GM21723 (cell line): ENCODE measurements around the gene TDRD9.

Experiments
- ATAC-seq: cut with Tn5 transposase; IDR thresholded peaks from one replicate; pipeline ENCODE4 v1.9.1; 2021; ENCODE audit warnings: mild to moderate bottlenecking, moderate library complexity; ENCODE audit not compliant: unreplicated experiment

TDRD9 gene

DNA sequence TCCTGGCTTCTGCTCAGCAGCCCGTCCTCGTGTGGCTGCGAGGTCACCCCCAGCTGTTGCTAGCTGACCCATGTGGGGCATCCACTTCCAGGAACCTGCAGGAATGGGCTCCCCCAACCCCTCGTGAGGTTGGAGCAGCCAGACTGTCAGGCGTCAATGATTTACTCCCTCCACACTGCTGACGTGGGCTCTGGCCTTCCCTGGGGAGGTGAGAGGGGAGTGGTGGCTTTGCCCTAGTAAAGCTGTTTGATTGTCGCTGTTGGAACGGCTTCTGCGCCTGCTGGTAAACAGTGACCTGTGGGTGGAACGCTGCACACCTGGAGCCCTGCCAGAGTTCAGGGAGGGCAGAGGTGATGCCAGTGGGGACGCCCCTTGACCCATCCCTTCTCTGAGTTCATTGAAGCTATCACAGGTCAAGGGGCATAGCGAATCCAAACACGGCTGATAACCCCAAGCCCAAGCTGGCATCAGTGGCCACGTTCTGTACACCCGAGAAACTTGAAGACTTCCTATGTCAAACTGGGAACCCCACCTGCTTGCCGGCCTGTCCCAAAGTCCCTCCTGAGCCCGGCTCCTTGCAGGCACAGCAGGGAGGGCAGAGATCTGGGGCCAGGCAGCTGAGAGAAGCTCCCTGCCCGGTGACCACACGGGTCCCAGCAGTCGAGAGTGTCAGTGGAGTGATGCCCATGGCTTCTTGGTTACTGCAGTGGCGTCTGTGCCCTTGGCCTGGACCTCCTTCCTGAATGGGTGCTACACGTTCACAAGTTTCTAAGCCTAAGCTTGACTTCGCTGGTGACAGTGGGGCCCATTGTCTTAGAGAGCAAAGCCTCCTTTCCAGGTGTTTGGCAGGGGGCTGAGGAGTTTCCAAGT lies 160.0 kb downstream of the TDRD9 start:
- no peak for ATAC-seq

DNA sequence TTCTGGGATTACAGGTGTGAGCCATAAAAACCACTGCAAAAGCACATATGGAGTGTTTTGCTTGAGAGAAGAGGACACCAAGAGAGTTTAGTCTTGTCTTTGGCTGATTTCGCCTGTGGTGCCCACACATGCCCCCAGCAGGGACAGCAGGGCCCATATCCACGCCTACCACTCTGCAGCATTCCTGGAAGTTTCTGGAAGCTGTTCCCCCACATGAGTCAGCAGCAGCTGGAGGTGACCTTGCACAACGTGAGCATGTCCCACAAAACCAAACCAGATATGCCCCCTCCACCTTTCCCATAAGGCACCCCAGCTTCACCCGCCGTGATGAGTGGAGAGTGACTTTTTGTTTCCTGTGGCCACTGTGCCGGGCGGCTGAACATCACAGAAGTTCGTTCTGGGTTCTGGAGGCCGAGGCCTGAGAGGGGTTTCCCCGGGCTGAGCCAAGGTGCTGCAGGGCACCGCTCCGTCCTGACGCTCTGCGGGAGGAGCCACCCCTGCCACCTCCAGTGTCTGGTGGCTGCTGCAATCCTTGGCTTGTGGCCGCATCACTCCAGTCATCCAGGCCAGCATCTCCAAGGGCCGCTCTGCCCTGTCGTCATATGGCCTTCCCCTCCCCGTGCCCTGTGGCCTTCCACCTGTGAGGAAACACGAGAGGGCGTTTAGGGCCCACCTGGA lies 162.0 kb downstream of the TDRD9 start:
- no peak for ATAC-seq

DNA sequence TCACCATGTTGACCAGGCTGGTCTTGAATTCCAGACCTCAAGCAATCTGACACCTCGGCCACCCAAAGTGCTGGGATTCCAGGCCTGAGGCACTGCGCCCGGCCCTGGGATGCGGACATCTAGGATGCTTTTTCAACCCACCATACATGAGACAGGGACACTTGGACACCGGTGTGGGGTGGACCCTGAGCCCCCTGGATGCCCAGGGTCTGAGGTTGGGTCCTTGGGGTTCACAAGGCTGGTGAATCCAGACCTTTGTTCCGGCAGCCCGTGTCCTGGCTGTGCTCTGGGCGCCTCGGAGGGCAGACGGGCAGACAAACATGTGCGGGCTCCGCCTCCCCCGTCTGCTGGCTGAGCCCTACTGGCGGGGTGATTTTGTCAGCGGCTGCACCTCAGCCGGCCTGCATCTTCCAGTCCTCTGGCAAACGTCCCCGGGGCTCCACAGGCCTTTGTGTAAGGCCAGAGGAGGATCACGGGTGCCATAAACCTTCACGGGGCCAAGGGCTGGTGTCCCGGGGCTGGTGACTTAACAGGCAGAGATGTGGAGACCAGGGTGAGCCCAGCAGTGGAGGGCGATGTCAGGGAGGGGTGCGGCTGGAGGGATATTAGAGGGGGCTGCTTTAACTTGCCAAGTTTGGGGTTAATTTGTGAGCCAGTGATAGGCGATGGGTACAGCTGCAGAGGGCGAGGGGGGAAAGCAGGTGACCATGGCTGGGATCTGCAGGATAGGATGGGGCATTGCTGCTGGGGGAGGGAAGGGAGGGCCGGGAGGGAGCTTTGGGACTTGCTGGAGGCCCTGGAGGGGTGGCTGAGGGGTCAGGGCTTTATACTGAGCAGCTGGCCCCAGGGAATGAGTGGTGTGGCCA lies 163.0 kb downstream of the TDRD9 start:
- no peak for ATAC-seq

DNA sequence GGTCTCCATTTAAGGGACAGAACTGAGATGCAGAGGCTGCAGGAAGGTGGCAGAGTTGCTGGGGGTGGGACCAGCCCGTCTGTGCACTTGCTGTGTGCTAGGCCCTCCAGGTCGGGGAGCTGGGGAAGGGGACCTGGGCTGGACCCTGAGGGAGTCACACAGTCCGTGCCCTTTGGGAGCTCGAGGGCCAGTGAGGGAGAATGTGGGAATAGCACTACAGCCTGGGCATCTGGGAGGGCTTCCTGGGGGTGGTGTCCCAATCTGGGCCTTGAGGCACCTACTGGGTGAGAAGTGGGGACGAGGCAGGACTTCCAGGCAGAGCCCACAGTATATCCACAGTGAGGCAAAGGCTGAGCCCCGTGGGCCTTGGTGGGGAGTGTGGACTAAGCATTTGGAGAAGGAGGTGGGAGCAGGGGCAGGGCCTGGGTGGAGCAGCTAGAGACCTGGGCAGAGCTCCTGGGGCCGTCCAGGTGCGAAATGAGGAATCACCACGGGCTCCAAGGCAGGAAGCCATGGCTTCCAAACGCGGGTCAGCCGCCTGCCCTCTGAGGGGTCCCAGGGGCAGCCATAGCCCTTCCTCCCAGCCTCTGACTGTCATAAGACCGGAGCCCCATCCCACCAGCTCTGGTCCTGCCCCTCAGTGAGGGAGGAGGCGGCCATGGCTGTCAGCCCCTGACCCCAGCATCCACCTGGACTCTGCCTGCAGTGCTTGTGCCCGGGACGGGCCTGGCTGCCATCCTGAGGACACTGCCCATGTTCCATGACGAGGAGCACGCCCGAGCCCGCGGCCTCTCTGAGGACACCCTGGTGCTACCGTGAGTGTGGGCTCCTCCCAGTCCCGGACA lies 163.9 kb downstream of the TDRD9 start:
- no peak for ATAC-seq

DNA sequence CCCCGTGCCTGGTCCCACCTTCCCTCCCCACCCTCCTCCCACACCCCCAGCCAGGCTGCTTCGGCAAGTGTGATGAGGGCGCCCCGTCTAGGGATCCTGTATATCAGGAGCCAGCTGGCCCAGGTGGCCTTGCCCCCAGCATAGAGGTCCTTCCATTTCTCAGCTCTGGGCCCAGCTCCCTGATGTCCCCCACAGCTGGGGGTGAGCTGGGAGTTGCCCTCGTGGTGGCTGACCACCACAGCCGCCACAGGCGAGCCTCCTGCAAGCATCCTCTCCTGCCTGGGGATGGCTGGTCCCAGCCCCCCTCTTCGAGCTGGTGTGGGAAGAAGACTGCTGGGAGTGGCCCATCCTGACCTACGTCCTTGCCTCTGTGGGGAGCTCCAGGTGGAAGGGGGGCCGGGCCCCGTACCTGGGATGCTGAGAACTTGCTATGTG lies 164.7 kb downstream of the TDRD9 start:
- no peak for ATAC-seq

DNA sequence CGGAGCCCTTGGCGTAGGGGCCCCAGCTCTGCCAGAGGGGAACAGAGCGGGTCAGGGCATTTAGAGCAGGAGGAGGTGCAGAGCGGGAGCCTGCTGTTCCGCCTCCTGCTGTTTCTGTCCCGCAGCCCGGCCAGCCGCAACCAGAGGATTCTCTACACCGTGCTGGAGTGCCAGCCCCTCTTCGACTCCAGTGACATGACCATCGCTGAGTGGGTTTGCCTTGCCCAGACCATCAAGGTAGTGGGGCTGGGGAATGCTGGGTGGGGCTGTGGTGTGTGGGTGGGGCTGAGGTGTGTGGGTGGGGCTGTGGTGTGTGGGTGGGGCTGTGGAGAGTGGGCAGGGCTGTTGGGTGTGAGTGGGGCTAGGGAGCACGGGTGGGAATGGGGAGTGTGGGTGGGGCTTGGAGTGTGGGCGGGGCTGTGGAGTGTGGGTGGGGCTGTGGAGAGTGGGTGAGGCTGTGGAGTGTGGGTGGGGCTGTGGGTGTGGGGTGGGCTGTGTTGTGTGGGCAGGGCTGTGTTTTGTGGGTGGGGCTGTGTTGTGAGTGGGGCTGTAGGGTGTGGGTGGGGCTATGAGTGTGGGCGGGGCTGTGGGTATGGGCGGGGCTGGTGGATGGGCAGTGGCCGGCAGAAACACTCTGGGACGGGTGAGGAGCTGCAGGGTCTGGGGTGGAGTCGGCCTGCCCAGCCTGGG lies 165.3 kb downstream of the TDRD9 start:
- no peak for ATAC-seq

DNA sequence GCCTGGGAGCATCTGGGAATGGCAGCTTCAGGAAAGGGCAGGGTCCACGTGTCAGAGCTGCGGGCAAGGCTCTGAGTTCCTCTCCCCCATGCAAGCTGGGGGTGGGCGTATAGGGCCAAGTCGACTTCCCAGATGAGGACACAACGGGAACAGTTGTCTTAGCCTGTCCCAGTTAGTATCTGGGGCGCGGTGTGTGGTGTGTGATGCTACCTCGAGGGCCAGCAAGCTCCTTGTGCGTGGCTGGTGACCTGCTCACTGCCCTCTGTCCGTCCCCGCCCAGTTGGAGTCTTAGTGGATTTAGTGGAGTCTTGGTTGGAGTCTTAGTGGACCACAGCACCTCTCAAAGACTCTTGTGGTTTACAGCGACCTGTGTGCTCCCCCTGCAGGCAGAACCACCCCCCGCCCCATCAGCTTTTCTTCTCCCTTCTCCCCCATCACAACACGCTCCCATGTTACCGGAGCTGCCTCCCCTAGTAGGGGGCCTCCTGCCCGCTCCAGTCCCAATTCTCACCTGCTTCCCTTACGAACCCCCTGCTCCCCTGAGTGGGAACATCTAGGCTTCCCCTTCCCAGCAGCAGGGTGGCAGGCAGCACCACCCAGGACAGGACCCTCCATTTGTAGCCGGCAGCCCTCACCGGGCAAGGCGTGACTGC lies 165.9 kb downstream of the TDRD9 start:
- no peak for ATAC-seq

DNA sequence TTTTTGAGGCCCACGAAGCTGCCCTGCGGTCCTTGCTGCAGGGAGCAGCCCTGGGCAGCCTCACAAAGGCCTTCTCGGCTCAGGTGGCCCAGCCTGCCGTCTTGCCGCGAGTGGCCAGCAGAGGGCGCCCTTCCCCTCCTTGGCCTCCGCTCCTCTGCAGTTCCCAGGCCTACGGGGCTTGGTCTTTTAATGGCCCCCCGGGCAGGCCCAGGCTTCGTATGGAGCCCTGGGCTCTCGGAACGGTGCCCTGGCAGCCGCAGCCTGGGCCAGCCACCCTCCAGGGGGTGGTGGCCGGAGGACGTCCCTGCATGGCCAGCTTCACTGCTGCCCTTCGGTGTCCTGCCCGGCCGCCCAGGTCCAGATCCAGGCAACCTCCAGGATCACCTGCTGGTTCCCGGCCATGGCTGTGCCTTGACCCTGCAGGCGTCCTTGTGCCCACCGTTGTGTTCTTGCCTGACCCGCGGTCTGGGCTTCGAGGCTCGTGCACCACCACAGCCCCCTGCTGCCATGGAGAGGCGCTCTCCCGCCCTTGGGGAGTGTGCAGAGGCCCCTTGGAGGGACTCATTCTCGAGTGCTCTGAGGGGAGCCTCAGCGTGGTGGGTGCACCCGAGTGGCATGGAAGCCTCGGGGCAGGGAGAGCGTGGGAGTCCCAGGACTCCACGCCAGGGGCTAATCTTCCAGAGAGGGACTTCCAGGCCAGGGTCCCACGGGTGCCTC lies 166.6 kb downstream of the TDRD9 start:
- ATAC-seq: no peak

DNA sequence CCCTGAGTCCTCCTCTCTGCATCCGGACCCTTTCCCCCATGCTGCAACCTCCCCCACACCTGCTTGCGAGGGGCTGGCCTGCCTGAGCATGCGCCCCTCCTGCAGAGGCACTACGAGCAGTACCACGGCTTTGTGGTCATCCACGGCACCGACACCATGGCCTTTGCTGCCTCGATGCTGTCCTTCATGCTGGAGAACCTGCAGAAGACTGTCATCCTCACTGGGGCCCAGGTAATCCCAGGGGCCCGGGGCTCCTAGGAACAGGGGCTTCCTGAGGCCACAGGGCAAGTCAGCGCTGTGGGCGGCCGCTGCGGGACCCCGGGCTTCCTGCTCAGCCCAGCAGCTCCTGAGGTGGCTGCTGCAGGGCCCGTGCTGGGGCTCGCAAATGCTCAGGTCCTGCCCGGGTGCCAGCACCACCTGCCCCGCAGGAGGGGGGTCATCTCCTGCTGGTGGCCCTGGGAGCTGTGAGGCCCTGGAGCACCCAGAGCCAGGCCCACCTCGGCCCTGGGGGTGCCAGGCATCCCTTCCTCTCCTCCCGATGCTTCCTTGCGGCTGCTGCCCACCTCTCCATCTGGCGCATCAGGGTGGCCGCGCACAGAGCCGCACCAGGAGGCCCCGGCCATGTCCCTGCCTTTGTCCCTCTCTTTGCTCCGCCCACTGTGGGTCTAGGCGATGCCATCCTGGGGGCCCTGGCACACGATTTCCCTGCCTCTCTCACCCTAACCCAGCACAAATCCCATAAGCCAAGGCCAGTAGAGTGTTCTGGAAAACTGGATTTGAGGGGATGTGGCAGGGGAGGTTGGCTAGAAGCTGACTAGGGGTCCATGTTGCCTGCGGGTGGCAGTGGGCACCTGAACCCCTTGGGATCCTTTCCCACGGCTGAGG lies 167.4 kb downstream of the TDRD9 start:
- no peak for ATAC-seq

DNA sequence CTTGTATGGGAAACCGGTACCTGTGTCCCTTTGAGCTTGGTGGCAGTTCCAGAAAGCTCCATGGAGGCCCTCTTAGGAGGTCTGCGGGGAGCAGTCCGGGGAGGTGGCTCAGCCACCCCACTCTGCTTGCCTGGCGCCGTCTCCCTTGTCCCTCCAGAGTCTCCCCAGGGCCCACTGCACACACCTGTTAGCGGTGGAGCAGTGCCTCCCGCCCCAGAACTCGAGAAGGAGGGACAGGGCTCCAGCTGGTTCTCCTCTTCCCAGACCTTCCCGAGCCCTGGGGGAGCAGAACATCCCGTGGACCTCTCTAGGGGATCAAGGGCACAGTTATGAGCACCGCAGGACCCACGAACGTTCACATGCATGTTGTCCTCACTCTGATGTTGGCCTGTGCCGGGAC lies 168.1 kb downstream of the TDRD9 start:
- no peak for ATAC-seq

DNA sequence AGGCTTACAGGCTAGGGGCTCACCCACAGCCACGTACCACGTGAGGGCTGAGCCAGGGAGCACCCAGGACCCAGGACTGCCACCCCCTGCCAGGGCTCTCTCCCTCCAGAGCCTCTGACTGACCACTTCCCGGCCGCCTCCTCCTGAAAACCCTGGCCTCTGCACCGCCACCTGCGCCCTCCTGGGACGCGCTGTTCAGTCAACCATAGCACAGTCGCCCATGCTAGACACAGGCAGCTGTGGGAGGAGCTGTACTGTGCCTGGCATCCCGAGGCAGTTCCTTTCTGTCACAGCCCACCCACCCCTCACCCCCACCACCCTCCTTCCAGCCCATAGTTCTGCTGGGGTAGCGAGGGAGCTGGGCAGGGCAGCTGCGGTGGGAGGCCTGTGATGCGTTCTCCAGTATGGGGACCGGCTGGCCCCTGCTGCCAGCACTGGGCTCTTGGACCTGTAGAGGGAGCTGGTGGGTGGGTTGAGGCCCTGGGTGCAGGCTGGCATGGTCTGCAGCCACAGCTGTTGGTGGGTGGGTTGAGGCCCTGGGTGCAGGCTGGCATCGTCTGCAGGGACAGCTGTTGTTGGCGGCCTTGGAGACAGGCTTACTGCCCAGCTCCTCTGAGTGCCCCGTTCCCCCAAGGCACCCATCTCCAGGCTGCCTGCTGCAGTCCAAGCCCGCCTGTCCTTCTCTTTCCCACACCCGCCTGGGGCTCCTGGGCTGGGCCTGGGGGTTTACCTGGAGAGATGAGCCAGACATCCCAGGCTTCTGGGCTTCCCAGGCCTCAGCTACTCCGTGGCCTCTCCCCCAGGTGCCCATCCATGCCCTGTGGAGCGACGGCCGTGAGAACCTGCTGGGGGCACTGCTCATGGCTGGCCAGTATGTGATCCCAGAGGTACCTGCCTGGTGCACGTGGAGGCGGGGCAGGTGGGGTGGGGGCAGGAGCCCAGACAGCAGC lies 168.8 kb downstream of the TDRD9 start:
- no peak for ATAC-seq

DNA sequence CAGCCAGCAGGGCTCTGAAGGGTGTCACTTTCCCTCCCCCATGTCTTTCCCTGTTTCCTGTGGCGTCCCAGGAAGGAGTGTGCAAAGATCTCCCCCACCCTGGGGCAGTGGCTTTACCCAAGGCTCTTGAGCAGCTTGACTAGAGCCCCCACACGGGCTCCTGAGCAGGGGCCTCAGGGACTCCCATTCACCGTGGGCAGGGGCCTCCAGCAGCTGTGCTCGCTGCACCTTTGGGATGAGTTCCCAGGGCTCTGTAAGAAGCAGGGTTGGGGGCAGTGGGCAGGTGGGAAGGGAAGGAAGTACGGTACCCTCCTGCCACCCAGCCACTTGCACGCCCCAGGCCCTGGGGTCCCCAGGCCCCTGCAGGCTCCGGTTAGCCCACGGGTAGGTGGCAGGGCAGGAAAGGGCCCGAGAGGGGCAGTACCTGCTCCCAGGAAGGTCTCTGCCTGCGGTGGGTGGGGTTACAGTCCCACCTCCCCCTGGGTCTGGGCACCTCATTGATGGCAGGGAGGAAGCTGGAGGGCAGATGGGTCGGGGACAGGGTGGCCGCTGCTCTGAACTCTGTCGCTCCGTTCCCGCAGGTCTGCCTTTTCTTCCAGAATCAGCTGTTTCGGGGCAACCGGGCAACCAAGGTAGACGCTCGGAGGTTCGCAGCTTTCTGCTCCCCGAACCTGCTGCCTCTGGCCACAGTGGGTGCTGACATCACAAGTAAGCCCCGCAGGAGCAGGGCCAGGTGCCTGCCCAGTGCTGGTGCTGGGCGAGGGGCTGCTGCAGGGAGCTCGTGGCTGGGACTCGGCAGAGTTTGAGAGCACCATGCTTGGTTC lies 170.2 kb downstream of the TDRD9 start:
- ATAC-seq: no peak

DNA sequence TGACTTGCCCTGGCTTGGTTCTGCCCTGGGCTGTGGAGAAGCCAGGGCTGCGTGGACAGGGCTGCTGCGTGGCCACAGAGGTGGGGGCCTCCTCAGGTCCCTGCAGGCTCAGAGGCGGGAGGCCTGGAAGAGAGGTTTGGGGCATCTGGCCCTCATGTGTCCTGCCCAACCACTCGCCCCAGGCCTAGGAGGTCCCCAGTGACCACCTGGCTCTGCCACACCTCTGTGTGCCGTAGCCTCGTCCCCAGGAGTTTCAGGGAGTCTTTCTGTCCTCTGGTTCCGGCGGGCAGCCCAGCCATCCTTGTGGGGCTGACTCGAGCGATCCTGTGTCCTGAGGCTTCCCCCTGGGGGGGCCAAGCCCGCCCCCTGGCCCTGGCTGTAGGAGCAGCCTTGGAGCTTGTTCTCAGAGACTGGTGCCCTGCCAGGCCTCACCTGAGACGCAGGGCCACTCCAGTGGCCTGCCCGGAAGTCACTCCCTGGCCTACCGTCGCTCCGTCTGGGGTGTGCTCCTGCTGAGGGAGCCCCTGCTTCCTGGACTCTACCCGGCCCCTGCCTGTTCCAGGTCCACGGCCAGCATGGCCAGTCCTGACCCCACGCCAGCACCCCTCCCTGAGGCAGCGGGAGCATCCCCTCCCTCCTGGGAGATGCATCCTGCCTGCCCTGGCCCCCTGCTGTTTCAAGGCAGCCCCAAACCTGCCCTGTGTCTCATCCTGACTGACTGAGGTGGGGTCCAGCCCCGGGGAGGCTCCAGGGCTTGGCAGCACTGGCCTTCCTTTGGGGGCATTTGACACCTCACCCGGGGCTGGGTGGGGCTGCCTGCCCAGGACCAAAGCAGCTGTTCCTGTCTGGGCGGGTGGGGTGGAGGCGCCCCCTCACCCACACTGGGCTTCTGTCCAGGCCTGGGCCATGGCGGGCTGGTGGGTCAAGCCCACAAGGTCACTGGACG lies 171.1 kb downstream of the TDRD9 start:
- no peak for ATAC-seq

DNA sequence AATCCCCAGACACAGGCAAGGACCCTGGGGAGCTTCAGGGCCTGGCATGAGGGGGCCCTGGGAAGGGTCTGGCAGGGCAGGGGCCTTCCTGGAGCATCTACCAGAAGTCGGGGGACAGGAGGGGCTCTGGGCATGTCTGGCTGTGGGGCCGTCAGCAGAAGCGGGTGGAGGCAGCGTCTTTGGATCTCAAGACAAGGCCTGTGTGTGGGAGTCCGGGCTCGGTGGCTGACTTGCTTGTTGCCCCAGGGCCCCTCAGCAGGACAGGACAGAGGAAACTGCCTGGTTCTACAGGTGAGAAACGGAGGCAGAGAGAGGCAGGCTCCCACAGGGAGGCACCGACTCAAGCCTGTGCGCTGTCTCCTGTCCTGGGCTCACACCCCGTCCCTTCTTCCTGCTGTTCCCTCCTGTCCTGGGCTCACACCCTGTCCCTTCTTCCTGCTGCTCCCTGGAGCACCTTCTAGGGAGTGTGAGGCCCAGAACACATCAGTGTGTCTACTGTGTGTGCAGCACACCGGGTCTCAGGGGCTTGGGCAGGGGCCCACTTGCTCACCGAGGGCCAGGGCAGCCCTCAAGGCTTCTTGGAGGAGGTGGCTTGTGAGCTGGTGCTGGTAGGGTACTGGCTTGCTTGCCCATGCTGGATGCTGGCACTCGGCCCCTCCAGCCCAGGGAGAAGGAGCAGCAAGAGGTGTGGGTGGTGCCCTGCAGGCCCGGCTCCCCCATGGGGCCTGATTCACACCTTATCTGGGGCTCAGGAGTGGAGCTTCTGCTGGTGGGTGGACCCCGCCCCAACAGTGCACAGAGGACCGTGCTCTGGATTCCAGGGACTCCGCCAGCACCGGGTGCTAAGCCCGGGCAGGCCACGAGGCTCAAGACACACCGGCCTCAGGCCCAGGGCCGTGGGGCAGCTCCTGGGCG lies 172.2 kb downstream of the TDRD9 start:
- ATAC-seq: no peak
